ENCODE measurements around the gene WDR86. TPM values are rescaled to one million over a fixed set of nuclear protein-coding genes. Genes with fewer than 3 reads are reported as not detected.

The WDR86 gene
- total RNA-seq, 2 donors from 2014 or later = 0.33 to 1.6 TPM

- DNase-seq (ENCODE audit: low spot score) = no peak
Measured at GRCh38 chr7:151384776-151385625, 24.8 kb downstream of the WDR86 start.

GRCh38 chr7:151384352-151384697 lies 25.5 kb downstream of the WDR86 start:
- DNase-seq (ENCODE audit: low spot score) = no peak
- Histone ChIP-seq H3K4me1 (peaks cover 0 to 15% of the 10 kb centered on the region in 2 donors), H3K4me3 (no peak overlapping the region), H3K9me3 (no peaks in the 10 kb centered on the region), H3K27ac (no peak overlapping the region), H3K27me3 (peaks cover 2 to 15% of the 10 kb centered on the region in 2 donors), H3K36me3 (no peaks in the 10 kb centered on the region)
- TF ChIP-seq CTCF (IDR thresholded peaks at IDR 0.05) = no peak

More at GRCh38 chr7:151384776-151385625, 24.8 kb downstream of the WDR86 start:
- H3K27ac ChIP-seq = no peak overlapping the region
- H3K27me3 ChIP-seq = peaks cover 2 to 15% of the 10 kb centered on the region in 2 donors
- no peaks in the 10 kb centered on the region for H3K36me3 ChIP-seq
- H3K4me1 ChIP-seq = peaks cover 0 to 15% of the 10 kb centered on the region in 2 donors
- TF ChIP-seq CTCF (IDR thresholded peaks at IDR 0.05) = no peak
- H3K4me3 ChIP-seq = no peak overlapping the region
- H3K9me3 ChIP-seq = no peaks in the 10 kb centered on the region

- Histone ChIP-seq H3K27ac (no peak overlapping the region), H3K4me3 (no peak overlapping the region), H3K4me1 (peaks cover 0 to 15% of the 10 kb centered on the region in 2 donors), H3K9me3 (no peaks in the 10 kb centered on the region), H3K36me3 (no peaks in the 10 kb centered on the region), H3K27me3 (peaks cover 2 to 15% of the 10 kb centered on the region in 2 donors)
- TF ChIP-seq CTCF (IDR thresholded peaks at IDR 0.05) = no peak
- DNase-seq (ENCODE audit: low spot score) = no peak
Measured at GRCh38 chr7:151383638-151384351, 26.0 kb downstream of the WDR86 start.

- Histone ChIP-seq H3K36me3 (peaks cover 14% of the 10 kb centered on the region), H3K27me3 (peaks cover 2 to 15% of the 10 kb centered on the region in 2 donors), H3K4me3 (peak overlapping the region in 1 of 2 donors; percentile 44), H3K27ac (no peak overlapping the region), H3K4me1 (peaks cover 0 to 15% of the 10 kb centered on the region in 2 donors), H3K9me3 (no peaks in the 10 kb centered on the region)
- DNase-seq (ENCODE audit: low spot score) = no peak
- TF ChIP-seq CTCF (IDR thresholded peaks at IDR 0.05) = no peak
Measured at GRCh38 chr7:151382079-151382885, 27.6 kb downstream of the WDR86 start.

GRCh38 chr7:151381348-151382078 lies 28.3 kb downstream of the WDR86 start:
- Histone ChIP-seq H3K4me1 (peaks cover 0 to 15% of the 10 kb centered on the region in 2 donors), H3K4me3 (peak overlapping the region; percentile 13 to 44), H3K27me3 (peaks cover 2 to 15% of the 10 kb centered on the region in 2 donors), H3K9me3 (no peaks in the 10 kb centered on the region), H3K36me3 (peaks cover 22% of the 10 kb centered on the region), H3K27ac (no peak overlapping the region)
- DNase-seq (ENCODE audit: low spot score) = no peak
- TF ChIP-seq CTCF (IDR thresholded peaks at IDR 0.05) = no peak
